SK-N-SH (cell line): ENCODE measurements around the gene NUTF2. TPM values are rescaled to one million over a fixed set of nuclear protein-coding genes. Genes with fewer than 3 reads are reported as not detected.

Source experiments
- CTCF ChIA-PET: fragments of 300-600, 350-600 bp; formaldehyde crosslinking; extraction: SDS; loops from one replicate; lab custom pipeline; 2021; lab: Yijun Ruan, JAX
- POLR2A ChIA-PET: fragments of 350-600 bp; sonication (Branson Sonifier 250); formaldehyde crosslinking; extraction: SDS; loops from one replicate; lab custom pipeline; 2020; ENCODE audit warnings: antibody characterized with exemption, inconsistent platforms; lab: Yijun Ruan, JAX
- DNase-seq: peaks from one replicate; pipeline ENCODE4 v3.0.0; 2012
- H2AFZ ChIP-seq: fragments of 200-600 bp; sonication (generic); 2 replicates; pipeline ENCODE4 v1.8.1; 2016; ENCODE audit warnings: antibody characterized with exemption, mild to moderate bottlenecking, low read depth
- H3F3A ChIP-seq: fragments of 200-600 bp; sonication (generic); replicated peaks from 2 replicates; pipeline ENCODE3; 2016; ENCODE audit warnings: antibody characterized with exemption, mild to moderate bottlenecking; ENCODE audit not compliant: insufficient read depth
- H3K27ac ChIP-seq, 2 experiments: fragments of 200-500 bp in 1 of 2; fragments of 200-600 bp in 1 of 2; sonication (Bioruptor generic) in 1 of 2; sonication (generic), shearing (Covaris generic) in 1 of 2; 2 replicates each; pipeline versions ENCODE4 v1.5.1 to v1.6.1; 2014 to 2016; ENCODE audit warnings: low read depth in 2 of 2, inconsistent platforms in 1 of 2, low read length in 1 of 2, mild to moderate bottlenecking in 1 of 2, mixed read lengths in 1 of 2
- H3K27me3 ChIP-seq: fragments of 200-600 bp; sonication (generic), shearing (Covaris generic); 2 replicates; pipeline ENCODE4 v1.6.1; 2016; ENCODE audit warnings: mixed run types; ENCODE audit not compliant: insufficient read depth
- H3K36me3 ChIP-seq, 2 experiments: fragments of 200-500 bp in 1 of 2; fragments of 200-600 bp in 1 of 2; sonication (Bioruptor generic) in 1 of 2; sonication (generic) in 1 of 2; replicated peaks in 1 of 2; 2 replicates each; pipeline versions ENCODE3 to v1.5.1; 2014 to 2016; ENCODE audit warnings: low read length in 1 of 2, mild to moderate bottlenecking in 1 of 2; ENCODE audit not compliant: insufficient read depth in 2 of 2, control insufficient read depth in 1 of 2
- H3K4me1 ChIP-seq, 2 experiments: fragments of 200-500 bp in 1 of 2; fragments of 200-600 bp in 1 of 2; sonication (Bioruptor generic) in 1 of 2; sonication (generic), shearing (Covaris generic) in 1 of 2; 2 replicates each; pipeline versions ENCODE4 v1.5.1 to v1.6.1; 2014 to 2016; ENCODE audit warnings: low read depth in 1 of 2, low read length in 1 of 2, mixed run types in 1 of 2; ENCODE audit not compliant: insufficient read depth in 2 of 2, control insufficient read depth in 1 of 2
- H3K4me2 ChIP-seq: fragments of 200-600 bp; sonication (generic), shearing (Covaris generic); 2 replicates; pipeline ENCODE4 v1.6.1; 2017; ENCODE audit warnings: mixed run types
- H3K4me3 ChIP-seq, 2 experiments: fragments of 200-500 bp in 1 of 2; fragments of 200-600 bp in 1 of 2; sonication (Bioruptor generic) in 1 of 2; sonication (generic), shearing (Covaris generic) in 1 of 2; 2 replicates each; pipeline versions ENCODE4 v1.5.1 to v1.8.1; 2014 to 2016; ENCODE audit warnings: low read depth in 2 of 2, inconsistent platforms in 1 of 2, low read length in 1 of 2, mild to moderate bottlenecking in 1 of 2, mixed read lengths in 1 of 2, moderate library complexity in 1 of 2
- H3K79me2 ChIP-seq: fragments of 200-600 bp; sonication (generic); 2 replicates; pipeline ENCODE4 v1.8.1; 2017; ENCODE audit warnings: mild to moderate bottlenecking; ENCODE audit not compliant: insufficient read depth
- H3K9ac ChIP-seq: fragments of 200-600 bp; sonication (generic); 2 replicates; pipeline ENCODE4 v1.6.1; 2017; ENCODE audit warnings: mixed run types
- H3K9me2 ChIP-seq: fragments of 200-600 bp; sonication (generic); 2 replicates; pipeline ENCODE4 v1.6.1; 2017; ENCODE audit warnings: mixed run types
- H3K9me3 ChIP-seq: fragments of 200-600 bp; sonication (generic); 2 replicates; pipeline ENCODE4 v1.6.1; 2017; ENCODE audit warnings: mixed run types, mild to moderate bottlenecking, moderate library complexity
- H4K20me1 ChIP-seq: fragments of 200-600 bp; sonication (generic); 2 replicates; pipeline ENCODE4 v1.6.1; 2017; ENCODE audit warnings: mild to moderate bottlenecking, mixed run types; ENCODE audit not compliant: insufficient read depth
- CTCF ChIP-seq: fragments of 200-600 bp; sonication (generic); IDR thresholded peaks from 2 replicates; pipeline ENCODE4 v1.6.1; 2017; ENCODE audit warnings: antibody characterized with exemption, mild to moderate bottlenecking, moderate library complexity
- ELF1 ChIP-seq: IDR thresholded peaks from 2 replicates; pipeline ENCODE4 v1.4.0; 2012
- FOXJ3 ChIP-seq: sonication (generic); formaldehyde crosslinking; IDR thresholded peaks from 2 replicates; pipeline ENCODE4 v1.5.1; 2020; ENCODE audit warnings: mild to moderate bottlenecking, missing genetic modification reagents
- GATA2 ChIP-seq: sonication (generic); formaldehyde crosslinking; IDR thresholded peaks from 2 replicates; pipeline ENCODE4 v1.5.0; 2020; ENCODE audit warnings: mild to moderate bottlenecking, missing genetic modification reagents
- JUND ChIP-seq: IDR thresholded peaks from 2 replicates; pipeline ENCODE4 v1.4.0; 2012
- MAX ChIP-seq: IDR thresholded peaks from 2 replicates; pipeline ENCODE4 v1.4.0; 2012; ENCODE audit warnings: low read depth
- MXI1 ChIP-seq: IDR thresholded peaks from 2 replicates; pipeline ENCODE4 v1.6.1; 2012; ENCODE audit warnings: mild to moderate bottlenecking, low read depth, low read length, improper control_type of control experiment
- RCOR1 ChIP-seq: fragments of 150-350 bp; IDR thresholded peaks from 2 replicates; pipeline ENCODE4 v1.6.1; 2017; ENCODE audit warnings: antibody characterized with exemption, low read length
- SIN3A ChIP-seq: IDR thresholded peaks from 2 replicates; pipeline ENCODE4 v1.6.1; 2012; ENCODE audit warnings: low read depth, mild to moderate bottlenecking, low read length, moderate library complexity, borderline replicate concordance
- TAF1 ChIP-seq: IDR thresholded peaks from 2 replicates; pipeline ENCODE4 v1.6.1; 2012; ENCODE audit warnings: low read depth, mild to moderate bottlenecking, low read length, moderate library complexity, borderline replicate concordance
- TCF12 ChIP-seq: IDR thresholded peaks from 2 replicates; pipeline ENCODE4 v1.4.0; 2012
- YY1 ChIP-seq: IDR thresholded peaks from 2 replicates; pipeline ENCODE4 v1.4.0; 2012; ENCODE audit warnings: low read depth, mild to moderate bottlenecking
- WGBS: methylation state at CpG from one replicate; pipeline ENCODE4 v1.1.6; 2017; ENCODE audit warnings: low lambda C conversion rate; 5-methylcytosine and 5-hydroxymethylcytosine counted together
- polyA plus RNA-seq, 3 experiments: library from polyadenylated mRNA; depleted of rRNA; stranded (reverse); fragments of >200 nt; gene quantifications; 2 replicates each; pipeline ENCODE4 v1.2.3, GENCODE V29; 2012
- TF ChIP-seq, protein P1 (sequence below): IDR thresholded peaks from 2 replicates; pipeline ENCODE4 v1.4.0; 2012; ENCODE audit warnings: low read depth, borderline replicate concordance
- TF ChIP-seq, protein P2 (sequence below): IDR thresholded peaks from 2 replicates; pipeline ENCODE4; 2012

NUTF2 gene
- polyA plus RNA-seq, 1 of the 3 experiments (the other 2 are of a cell fraction), result 449 TPM

DNA sequence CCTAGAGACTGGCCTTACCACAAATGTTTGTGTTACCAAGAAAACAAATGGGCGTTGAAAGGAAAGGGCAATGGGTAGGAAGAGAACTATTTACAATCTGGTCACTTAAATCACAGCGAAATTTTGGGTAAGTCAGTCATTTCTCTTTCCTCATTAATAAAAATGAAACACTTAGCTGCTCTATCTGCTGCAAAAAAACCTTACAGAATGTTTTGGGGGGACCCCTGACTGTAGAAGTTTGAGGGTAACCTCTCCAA lies 742 bp upstream of the NUTF2 start:
- POLR2A ChIA-PET, result interaction anchor here (0.5 to 1.3 kb wide), 6 partner anchors 12 to 316 kb away, joined by 3 to 11 read pairs (median 3); partner anchors contain the start of genes C16orf86, ENKD1 and TSNAXIP1
- Histone ChIP-seq H3K4me2 (peak overlapping the region; percentile 91), H3K27me3 (no peaks in the 10 kb centered on the region), H3K36me3 (peaks cover 2 to 5% of the 10 kb centered on the region in 2 experiments), H3K4me3 (peak overlapping the region; percentile 71 to 85), H4K20me1 (peaks cover 29% of the 10 kb centered on the region), H2AFZ (peak overlapping the region; percentile 80), H3K27ac (peak overlapping the region; percentile 88 to 98), H3K9me2 (no peaks in the 10 kb centered on the region), H3K9ac (peak overlapping the region; percentile 100), H3K4me1 (peaks cover 34 to 42% of the 10 kb centered on the region in 2 experiments), H3K9me3 (no peaks in the 10 kb centered on the region), H3K79me2 (peaks cover 77% of the 10 kb centered on the region), H3F3A (peaks cover 28% of the 10 kb centered on the region)
- 50% methylated on average over 2 of the region's 2 CpGs for WGBS
- TF ChIP-seq RCOR1 (no peak), GATA2 (CRISPR knock-in tag) (no peak), FOXJ3 (CRISPR knock-in tag) (no peak), JUND (no peak), YY1 (no peak), MAX (no peak), ELF1 (no peak), TCF12 (no peak), CTCF (no peak)
- TF ChIP-seq, protein P1, sequence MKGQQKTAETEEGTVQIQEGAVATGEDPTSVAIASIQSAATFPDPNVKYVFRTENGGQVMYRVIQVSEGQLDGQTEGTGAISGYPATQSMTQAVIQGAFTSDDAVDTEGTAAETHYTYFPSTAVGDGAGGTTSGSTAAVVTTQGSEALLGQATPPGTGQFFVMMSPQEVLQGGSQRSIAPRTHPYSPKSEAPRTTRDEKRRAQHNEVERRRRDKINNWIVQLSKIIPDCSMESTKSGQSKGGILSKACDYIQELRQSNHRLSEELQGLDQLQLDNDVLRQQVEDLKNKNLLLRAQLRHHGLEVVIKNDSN, result no peak
- TF ChIP-seq, protein P2, sequence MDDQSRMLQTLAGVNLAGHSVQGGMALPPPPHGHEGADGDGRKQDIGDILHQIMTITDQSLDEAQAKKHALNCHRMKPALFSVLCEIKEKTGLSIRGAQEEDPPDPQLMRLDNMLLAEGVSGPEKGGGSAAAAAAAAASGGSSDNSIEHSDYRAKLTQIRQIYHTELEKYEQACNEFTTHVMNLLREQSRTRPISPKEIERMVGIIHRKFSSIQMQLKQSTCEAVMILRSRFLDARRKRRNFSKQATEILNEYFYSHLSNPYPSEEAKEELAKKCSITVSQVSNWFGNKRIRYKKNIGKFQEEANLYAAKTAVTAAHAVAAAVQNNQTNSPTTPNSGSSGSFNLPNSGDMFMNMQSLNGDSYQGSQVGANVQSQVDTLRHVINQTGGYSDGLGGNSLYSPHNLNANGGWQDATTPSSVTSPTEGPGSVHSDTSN, result no peak
- no peak for DNase-seq
- CTCF ChIA-PET, result interaction anchor here (1.0 to 6.3 kb wide), 9 partner anchors 12 to 178 kb away, joined by 3 to 66 read pairs (median 5); partner anchors contain the start of gene PSKH1

DNA sequence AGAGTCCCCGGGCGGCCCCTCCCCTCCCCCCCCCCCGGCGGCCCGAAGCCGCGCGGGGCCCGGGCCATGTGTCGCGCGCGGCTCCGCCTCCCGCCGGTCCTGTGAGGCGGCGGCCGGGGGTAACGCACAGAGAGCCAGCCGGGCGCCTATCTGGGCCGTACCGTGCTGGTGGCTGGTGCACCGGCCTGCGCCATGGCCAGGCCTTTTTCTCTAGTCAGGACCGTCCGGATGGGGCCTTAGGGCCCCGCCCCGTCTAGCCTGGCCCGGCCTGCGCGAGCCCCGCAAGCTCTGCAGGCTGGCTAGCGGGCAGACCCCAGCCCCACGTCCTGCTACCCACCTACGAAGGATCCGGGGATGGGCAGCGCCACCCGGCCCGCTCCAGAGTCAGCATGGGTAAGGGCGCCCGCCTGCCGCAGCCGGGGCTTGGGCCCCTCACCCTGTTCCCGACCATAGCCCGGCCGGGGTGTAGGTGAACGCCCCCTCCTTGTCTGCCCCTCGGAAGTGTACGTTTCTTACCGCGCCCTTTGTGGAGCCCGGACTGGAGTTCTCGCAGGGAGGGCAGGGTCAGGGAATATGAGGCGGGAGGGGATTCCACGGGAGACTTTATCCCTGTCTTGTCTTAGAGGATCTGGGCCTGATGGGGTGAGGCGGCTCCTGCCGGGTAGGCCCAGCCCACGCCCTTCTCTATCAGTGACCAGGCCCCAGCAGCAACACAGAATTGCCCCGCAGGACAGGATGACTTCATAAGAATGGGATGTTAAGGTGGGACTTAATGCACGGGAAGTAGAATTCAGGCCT lies 530 bp downstream of the NUTF2 start, which contains the start of gene CENPT:
TSS of gene CENPT (minus strand) at position 630 of the 798 bp plus-strand sequence. CDS start 13,834 bp downstream, outside the sequence.
- CTCF ChIA-PET, result interaction anchor here (1.0 to 6.3 kb wide), 8 partner anchors 10 to 174 kb away, joined by 3 to 66 read pairs (median 4); no protein-coding TSS in a partner anchor
- H4K20me1 ChIP-seq, result peaks cover 42% of the 10 kb centered on the region
- H3K4me3 ChIP-seq, result peak within 1 kb of the TSS; percentile 71 to 85
- peak within 1 kb of the TSS; percentile 100 for H3K9ac ChIP-seq
- H3K4me2 ChIP-seq, result peak within 1 kb of the TSS; percentile 98
- peaks cover 89% of the 10 kb centered on the region for H3K79me2 ChIP-seq
- 3% methylated on average over 6 of the region's 62 CpGs for WGBS
- peak; percentile 55 for DNase-seq
- H3K27me3 ChIP-seq, result no peaks in the 10 kb centered on the region
- peak within 1 kb of the TSS; percentile 88 to 98 for H3K27ac ChIP-seq
- peak within 1 kb of the TSS; percentile 80 for H2AFZ ChIP-seq
- peaks cover 2 to 5% of the 10 kb centered on the region in 2 experiments for H3K36me3 ChIP-seq
- H3K9me3 ChIP-seq, result no peaks in the 10 kb centered on the region
- POLR2A ChIA-PET, result interaction anchor here (1.3 kb wide), 1 partner anchor 14 kb away, joined by 11 read pairs; no protein-coding TSS in a partner anchor
- H3F3A ChIP-seq, result peaks cover 29% of the 10 kb centered on the region
- TF ChIP-seq ELF1 (no peak), TCF12 (0 out of 2 replicates have a peak, but pooled peaks have one; percentile 2), TAF1 (0 out of 2 replicates have a peak, but pooled peaks have one; percentile 34), SIN3A (no peak), MXI1 (peak; percentile 10)
- no peaks in the 10 kb centered on the region for H3K9me2 ChIP-seq
- H3K4me1 ChIP-seq, result peaks cover 34 to 38% of the 10 kb centered on the region in 2 experiments
